ENCODE data around the gene TNRC6B.

DNA sequence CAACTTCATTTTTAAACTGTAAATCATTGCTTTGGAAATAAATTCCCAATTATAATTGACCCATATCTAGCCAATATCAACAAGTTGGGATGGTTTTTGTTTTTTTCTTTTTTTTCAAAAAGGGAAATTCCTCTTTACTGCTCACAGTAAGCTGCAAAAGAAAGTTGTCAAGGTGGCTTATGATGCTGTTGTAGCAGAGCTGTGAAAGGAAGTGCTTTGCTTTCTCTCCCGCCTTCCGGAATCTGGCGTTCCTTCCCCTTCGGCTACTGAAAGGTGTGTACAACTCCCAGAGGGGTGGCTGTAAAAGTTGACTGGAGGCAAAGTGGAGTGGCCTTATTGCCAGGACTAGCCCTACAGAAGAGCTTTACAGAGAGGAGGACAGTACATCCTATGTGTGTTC, 152.4 kb downstream of the TNRC6B start:
- TF ChIP-seq, protein P1, sequence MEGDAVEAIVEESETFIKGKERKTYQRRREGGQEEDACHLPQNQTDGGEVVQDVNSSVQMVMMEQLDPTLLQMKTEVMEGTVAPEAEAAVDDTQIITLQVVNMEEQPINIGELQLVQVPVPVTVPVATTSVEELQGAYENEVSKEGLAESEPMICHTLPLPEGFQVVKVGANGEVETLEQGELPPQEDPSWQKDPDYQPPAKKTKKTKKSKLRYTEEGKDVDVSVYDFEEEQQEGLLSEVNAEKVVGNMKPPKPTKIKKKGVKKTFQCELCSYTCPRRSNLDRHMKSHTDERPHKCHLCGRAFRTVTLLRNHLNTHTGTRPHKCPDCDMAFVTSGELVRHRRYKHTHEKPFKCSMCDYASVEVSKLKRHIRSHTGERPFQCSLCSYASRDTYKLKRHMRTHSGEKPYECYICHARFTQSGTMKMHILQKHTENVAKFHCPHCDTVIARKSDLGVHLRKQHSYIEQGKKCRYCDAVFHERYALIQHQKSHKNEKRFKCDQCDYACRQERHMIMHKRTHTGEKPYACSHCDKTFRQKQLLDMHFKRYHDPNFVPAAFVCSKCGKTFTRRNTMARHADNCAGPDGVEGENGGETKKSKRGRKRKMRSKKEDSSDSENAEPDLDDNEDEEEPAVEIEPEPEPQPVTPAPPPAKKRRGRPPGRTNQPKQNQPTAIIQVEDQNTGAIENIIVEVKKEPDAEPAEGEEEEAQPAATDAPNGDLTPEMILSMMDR (conservative IDR thresholded peaks at IDR 0.05; ENCODE audit: low read depth, low read length), result no peak
- no peak for TF ChIP-seq EZH2 (IDR thresholded peaks at IDR 0.05; ENCODE audit: borderline replicate concordance, low read depth, low read length, poor library complexity, severe bottlenecking)
